Testis (tissue), 3 donors: ENCODE measurements around the gene SLC46A1. TPM values are rescaled to one million over a fixed set of nuclear protein-coding genes. Genes with fewer than 3 reads are reported as not detected.

Source experiments
- DNase-seq: peaks from one replicate; pipeline ENCODE4 v3.0.0-alpha.2; 2019
- H3K27ac ChIP-seq, 2 donors: fragments of 200-600 bp; sonication (generic); one replicate each; pipeline ENCODE4 v1.5.1; 2019
- H3K27me3 ChIP-seq: fragments of 200-600 bp; sonication (generic); one replicate; pipeline ENCODE4 v1.5.1; 2019
- H3K36me3 ChIP-seq: fragments of 200-600 bp; sonication (generic); one replicate; pipeline ENCODE4 v1.5.1; 2017; ENCODE audit warnings: low read depth; ENCODE audit errors: missing control alignments
- H3K4me1 ChIP-seq: fragments of 200-600 bp; sonication (generic); one replicate; pipeline ENCODE4 v1.5.1; 2019
- H3K4me3 ChIP-seq, 2 donors: fragments of 200-600 bp; sonication (generic); one replicate each; pipeline ENCODE4 v1.5.1; 2017 to 2019
- H3K9me3 ChIP-seq: fragments of 200-600 bp; sonication (generic); one replicate; pipeline ENCODE4 v1.5.1; 2017
- CTCF ChIP-seq, 3 experiments: fragments of 450-650 bp in 2 of 3; fragments of 200-600 bp in 1 of 3; sonication (generic) in 1 of 3; IDR thresholded peaks; one replicate each; pipeline ENCODE4 v1.5.1; 2016 to 2019; ENCODE audit warnings: antibody characterized with exemption in 3 of 3, mild to moderate bottlenecking in 2 of 3, moderate library complexity in 1 of 3
- POLR2A ChIP-seq: fragments of 450-650 bp; IDR thresholded peaks from one replicate; pipeline ENCODE4 v1.6.1; 2017; ENCODE audit warnings: antibody characterized with exemption, mild to moderate bottlenecking, moderate library complexity
- WGBS, 2 donors: methylation state at CpG; one replicate each; pipeline ENCODE4 v1.1.5; 2018; 5-methylcytosine and 5-hydroxymethylcytosine counted together
- intact Hi-C: fragments of 100-400 bp; cut with DNase I; formaldehyde crosslinking; loops from one replicate; pipeline ENCODE4 v1.15.1; 2023; ENCODE audit warnings: low total_unique reads
- polyA plus RNA-seq: library from polyadenylated mRNA; stranded (reverse); fragments of 350-450 nt; fragmentation: Illumina TruSeq; extraction: RNeasy Lipid Tissue Mini Kit (QIAGEN cat#74804); gene quantifications from one replicate; pipeline ENCODE4 v1.2.3, GENCODE V29; 2014; ENCODE audit warnings: low read depth, low replicate concordance; ENCODE audit not compliant: insufficient read depth
- total RNA-seq, 2 donors: library from RNA; depleted of rRNA; stranded (reverse); fragments of >200 nt; gene quantifications; one replicate each; pipeline ENCODE4 v1.2.3, GENCODE V29; 2016

Gene SLC46A1
- total and polyA plus RNA-seq, 3 donors from 2014 or later, result 7.5 to 13.7 (median 13.5) TPM

- WGBS, 2 donors, result 75% methylated on average over 6 of the region's 6 CpGs; no CpG with 5 or more reads in 1 of the 2 donors
Observed at GRCh38 chr17:28396635-28397239, 9.3 kb downstream of the SLC46A1 start.

GRCh38 chr17:28395968-28396367 lies 10.0 kb downstream of the SLC46A1 start:
- no peak for DNase-seq
- no peaks in the 10 kb centered on the region for H3K27me3 ChIP-seq
- no peak for TF ChIP-seq CTCF (IDR thresholded peaks at IDR 0.05)
- TF ChIP-seq POLR2A, result no peak
- no peak overlapping the region for H3K27ac ChIP-seq
- H3K4me1 ChIP-seq, result no peaks in the 10 kb centered on the region
- H3K9me3 ChIP-seq, result no peaks in the 10 kb centered on the region
- 84 to 96% methylated on average over 4 to 6 of the region's 6 CpGs for WGBS, 2 donors
- no peak overlapping the region for H3K4me3 ChIP-seq
- intact Hi-C loops, result no loop called here
- no peaks in the 10 kb centered on the region for H3K36me3 ChIP-seq

More at GRCh38 chr17:28396635-28397239, 9.3 kb downstream of the SLC46A1 start:
- TF ChIP-seq POLR2A, result no peak
- TF ChIP-seq CTCF (IDR thresholded peaks at IDR 0.05), result no peak
- Histone ChIP-seq H3K27ac (no peak overlapping the region), H3K4me3 (no peak overlapping the region), H3K4me1 (no peaks in the 10 kb centered on the region), H3K36me3 (no peaks in the 10 kb centered on the region), H3K9me3 (no peaks in the 10 kb centered on the region), H3K27me3 (no peaks in the 10 kb centered on the region)
- intact Hi-C loops, result no loop called here
- DNase-seq, result no peak

- H3K36me3 ChIP-seq, result no peaks in the 10 kb centered on the region
- TF ChIP-seq CTCF (IDR thresholded peaks at IDR 0.05) (no peak), POLR2A (no peak)
- H3K9me3 ChIP-seq, result no peaks in the 10 kb centered on the region
- no peaks in the 10 kb centered on the region for H3K27me3 ChIP-seq
- no peak overlapping the region for H3K27ac ChIP-seq
- 42 to 57% methylated on average over 1 to 2 of the region's 2 CpGs for WGBS, 2 donors
- intact Hi-C loops, result no loop called here
- H3K4me3 ChIP-seq, result no peak overlapping the region
- no peak for DNase-seq
- no peaks in the 10 kb centered on the region for H3K4me1 ChIP-seq
Observed at GRCh38 chr17:28395426-28395825, 10.6 kb downstream of the SLC46A1 start.

- intact Hi-C loops, result no loop called here
Observed at GRCh38 chr17:28394337-28395116, 11.5 kb downstream of the SLC46A1 start.

More at GRCh38 chr17:28394337-28395116, 11.5 kb downstream of the SLC46A1 start:
- Histone ChIP-seq H3K27me3 (no peaks in the 10 kb centered on the region), H3K9me3 (no peaks in the 10 kb centered on the region), H3K36me3 (no peaks in the 10 kb centered on the region), H3K4me3 (no peak overlapping the region), H3K4me1 (no peaks in the 10 kb centered on the region), H3K27ac (no peak overlapping the region)
- no peak for DNase-seq
- WGBS, 2 donors, result 74 to 75% methylated on average over 7 of the region's 7 CpGs
- no peak for TF ChIP-seq CTCF (IDR thresholded peaks at IDR 0.05)
- TF ChIP-seq POLR2A, result no peak
